HG02938 (cell line): Measurements from ENCODE around the gene CSF1R.
"Not testable (repeated sequence)": the region's sequence is repeated elsewhere in the genome, so short reads cannot be mapped to it uniquely, and the experiment has no call there.

Experiments used
- ATAC-seq: cut with Tn5 transposase; IDR thresholded peaks from one replicate; pipeline ENCODE4 v1.9.1; 2021; ENCODE audit warnings: mild to moderate bottlenecking, moderate library complexity; ENCODE audit not compliant: unreplicated experiment

Gene CSF1R

GRCh38 chr5:150057511-150057910, 28.8 kb downstream of the CSF1R start:
- no peak for ATAC-seq

GRCh38 chr5:150057052-150057451, 29.3 kb downstream of the CSF1R start:
- no peak for ATAC-seq

- ATAC-seq, result no peak
Observed at GRCh38 chr5:150056075-150056443, 30.3 kb downstream of the CSF1R start.

- ATAC-seq, result no peak
Observed at GRCh38 chr5:150055326-150056074, 30.9 kb downstream of the CSF1R start.

GRCh38 chr5:150054569-150054968, 31.8 kb downstream of the CSF1R start:
- no peak for ATAC-seq

GRCh38 chr5:150053713-150054392, 32.5 kb downstream of the CSF1R start:
- no peak for ATAC-seq

- no peak for ATAC-seq
Observed at GRCh38 chr5:150052956-150053712, 33.2 kb downstream of the CSF1R start.

GRCh38 chr5:150052226-150052955, 34.0 kb downstream of the CSF1R start:
- ATAC-seq, result no peak

- ATAC-seq, result no peak
Observed at GRCh38 chr5:150051657-150052195, 34.6 kb downstream of the CSF1R start.

- not testable (repeated sequence) for ATAC-seq
Observed at GRCh38 chr5:150050172-150050811, 36.1 kb downstream of the CSF1R start.

GRCh38 chr5:150046031-150046430, 40.3 kb downstream of the CSF1R start:
- no peak for ATAC-seq

GRCh38 chr5:150045549-150045948, 40.8 kb downstream of the CSF1R start:
- ATAC-seq, result no peak

GRCh38 chr5:150044712-150045111, 41.6 kb downstream of the CSF1R start:
- no peak for ATAC-seq

- no peak for ATAC-seq
Observed at GRCh38 chr5:150044329-150044681, 42.0 kb downstream of the CSF1R start.

GRCh38 chr5:150043657-150044328, 42.6 kb downstream of the CSF1R start:
- ATAC-seq, result no peak

- no peak for ATAC-seq
Observed at GRCh38 chr5:150042459-150042858, 43.9 kb downstream of the CSF1R start.

GRCh38 chr5:150038547-150038946, 47.8 kb downstream of the CSF1R start:
- ATAC-seq, result no peak

GRCh38 chr5:150036513-150036912, 49.8 kb downstream of the CSF1R start:
- no peak for ATAC-seq

- peak; percentile 89 for ATAC-seq
Observed at GRCh38 chr5:150035139-150035895, 51.0 kb downstream of the CSF1R start.
